Lower lobe of right lung (tissue), 2 donors: ENCODE measurements around the gene ATXN2L. TPM values are rescaled to one million over a fixed set of nuclear protein-coding genes. Genes with fewer than 3 reads are reported as not detected.
"Not testable (repeated sequence)": the region's sequence is repeated elsewhere in the genome, so short reads cannot be mapped to it uniquely, and the experiment has no call there.

Experiments used
- ATAC-seq, 2 donors: fragments of 200-7000 bp; cut with Tn5 transposase; one replicate each; pipeline ENCODE4 v1.9.1; 2020 to 2022; ENCODE audit warnings: mild to moderate bottlenecking in 2 of 2, moderate library complexity in 2 of 2
- DNase-seq: peaks from one replicate; pipeline ENCODE4 v3.0.0-alpha.2; 2020
- H3K27ac ChIP-seq: fragments of 200-600 bp; one replicate; pipeline ENCODE4 v1.8.0; 2022
- H3K27me3 ChIP-seq: fragments of 200-600 bp; one replicate; pipeline ENCODE4 v1.8.0; 2022; ENCODE audit warnings: low read depth
- H3K36me3 ChIP-seq: fragments of 200-600 bp; one replicate; pipeline ENCODE4 v1.8.0; 2022; ENCODE audit warnings: mild to moderate bottlenecking
- H3K4me1 ChIP-seq: fragments of 200-600 bp; one replicate; pipeline ENCODE4 v1.8.0; 2022
- H3K4me3 ChIP-seq: fragments of 200-600 bp; one replicate; pipeline ENCODE4 v1.8.0; 2022; ENCODE audit warnings: mild to moderate bottlenecking
- H3K9me3 ChIP-seq: fragments of 200-600 bp; one replicate; pipeline ENCODE4 v1.8.0; 2022
- intact Hi-C: fragments of 100-400 bp; cut with DNase I; formaldehyde crosslinking; loops from one replicate; pipeline ENCODE4 v1.11.0; 2022
- long read RNA-seq: library from polyadenylated mRNA; unstranded; transcript quantifications from one replicate; pipeline ENCODE4 v2.0.0, GENCODE V29; 2021
- total RNA-seq: library from RNA; stranded (reverse); fragmentation: NEBNext Ultra II Directional; extraction: Animal tissue kit (Norgen Biotek cat#: 25700); gene quantifications from one replicate; pipeline ENCODE4 v1.2.1, GENCODE V29; 2021
- TF ChIP-seq, protein P1 (sequence below): fragments of 200-600 bp; IDR thresholded peaks from one replicate; pipeline ENCODE4 v1.8.0; 2022; ENCODE audit warnings: antibody characterized with exemption, mild to moderate bottlenecking
- donor health status: DM: no; HTN: yes; CAD: no; lungs with severe emphysema.

Gene ATXN2L, protein sequence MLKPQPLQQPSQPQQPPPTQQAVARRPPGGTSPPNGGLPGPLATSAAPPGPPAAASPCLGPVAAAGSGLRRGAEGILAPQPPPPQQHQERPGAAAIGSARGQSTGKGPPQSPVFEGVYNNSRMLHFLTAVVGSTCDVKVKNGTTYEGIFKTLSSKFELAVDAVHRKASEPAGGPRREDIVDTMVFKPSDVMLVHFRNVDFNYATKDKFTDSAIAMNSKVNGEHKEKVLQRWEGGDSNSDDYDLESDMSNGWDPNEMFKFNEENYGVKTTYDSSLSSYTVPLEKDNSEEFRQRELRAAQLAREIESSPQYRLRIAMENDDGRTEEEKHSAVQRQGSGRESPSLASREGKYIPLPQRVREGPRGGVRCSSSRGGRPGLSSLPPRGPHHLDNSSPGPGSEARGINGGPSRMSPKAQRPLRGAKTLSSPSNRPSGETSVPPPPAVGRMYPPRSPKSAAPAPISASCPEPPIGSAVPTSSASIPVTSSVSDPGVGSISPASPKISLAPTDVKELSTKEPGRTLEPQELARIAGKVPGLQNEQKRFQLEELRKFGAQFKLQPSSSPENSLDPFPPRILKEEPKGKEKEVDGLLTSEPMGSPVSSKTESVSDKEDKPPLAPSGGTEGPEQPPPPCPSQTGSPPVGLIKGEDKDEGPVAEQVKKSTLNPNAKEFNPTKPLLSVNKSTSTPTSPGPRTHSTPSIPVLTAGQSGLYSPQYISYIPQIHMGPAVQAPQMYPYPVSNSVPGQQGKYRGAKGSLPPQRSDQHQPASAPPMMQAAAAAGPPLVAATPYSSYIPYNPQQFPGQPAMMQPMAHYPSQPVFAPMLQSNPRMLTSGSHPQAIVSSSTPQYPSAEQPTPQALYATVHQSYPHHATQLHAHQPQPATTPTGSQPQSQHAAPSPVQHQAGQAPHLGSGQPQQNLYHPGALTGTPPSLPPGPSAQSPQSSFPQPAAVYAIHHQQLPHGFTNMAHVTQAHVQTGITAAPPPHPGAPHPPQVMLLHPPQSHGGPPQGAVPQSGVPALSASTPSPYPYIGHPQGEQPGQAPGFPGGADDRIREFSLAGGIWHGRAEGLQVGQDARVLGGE
- 145 TPM for total RNA-seq
- long read RNA-seq, partial matches to known transcripts = 46 of 69 reads
- long read RNA-seq, other reads (novel, unspliced or antisense) = 21 of 69 reads

DNA sequence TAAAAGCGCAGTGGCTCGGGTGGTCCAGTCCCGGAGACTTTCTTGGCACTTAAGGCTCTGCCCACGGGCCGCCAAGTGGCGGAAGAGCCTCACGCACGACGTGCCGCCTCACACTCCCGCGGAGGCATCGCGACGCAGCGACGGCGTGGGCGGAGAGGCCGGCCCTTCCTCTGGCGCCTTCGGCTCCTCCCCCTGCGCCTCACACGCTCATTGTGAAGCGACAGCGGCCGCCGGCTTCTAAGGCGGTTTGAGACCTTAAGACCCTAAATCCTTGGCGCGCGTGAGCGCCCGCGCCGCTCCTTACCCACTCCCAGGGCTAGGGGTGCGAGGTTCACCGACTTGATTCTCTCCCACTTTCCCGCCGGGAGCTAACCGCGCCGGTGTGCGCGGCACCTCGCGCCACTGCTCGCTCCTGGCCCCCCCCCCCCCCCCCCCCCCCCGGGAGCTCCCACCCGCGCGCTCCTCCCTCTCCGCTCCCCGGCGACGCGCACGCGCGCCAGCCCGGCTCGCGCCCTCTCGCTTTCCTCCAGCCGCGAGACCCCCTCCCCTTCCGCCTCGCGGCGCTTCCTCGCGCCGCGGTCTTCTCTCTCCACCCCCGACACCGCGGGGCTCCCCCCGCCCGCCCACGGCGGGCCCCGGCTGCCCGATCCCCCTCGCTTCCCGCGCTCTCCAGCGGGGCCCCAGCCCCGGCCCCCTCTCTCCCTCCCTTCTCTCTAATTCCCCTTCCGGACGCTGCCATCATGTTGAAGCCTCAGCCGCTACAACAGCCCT lies at the start of gene ATXN2L:
TSS of gene ATXN2L (plus strand) at position 480 of the 771 bp plus-strand sequence. CDS start at position 741, 261 bp downstream.
- Histone ChIP-seq H3K9me3 (no peaks in the 10 kb centered on the region), H3K4me3 (peak within 1 kb of the TSS; percentile 100), H3K27me3 (no peaks in the 10 kb centered on the region), H3K4me1 (peaks cover 27% of the 10 kb centered on the region), H3K36me3 (peaks cover 31% of the 10 kb centered on the region), H3K27ac (peak within 1 kb of the TSS; percentile 100)
- intact Hi-C loops = no loop called here
- TF ChIP-seq, protein P1, sequence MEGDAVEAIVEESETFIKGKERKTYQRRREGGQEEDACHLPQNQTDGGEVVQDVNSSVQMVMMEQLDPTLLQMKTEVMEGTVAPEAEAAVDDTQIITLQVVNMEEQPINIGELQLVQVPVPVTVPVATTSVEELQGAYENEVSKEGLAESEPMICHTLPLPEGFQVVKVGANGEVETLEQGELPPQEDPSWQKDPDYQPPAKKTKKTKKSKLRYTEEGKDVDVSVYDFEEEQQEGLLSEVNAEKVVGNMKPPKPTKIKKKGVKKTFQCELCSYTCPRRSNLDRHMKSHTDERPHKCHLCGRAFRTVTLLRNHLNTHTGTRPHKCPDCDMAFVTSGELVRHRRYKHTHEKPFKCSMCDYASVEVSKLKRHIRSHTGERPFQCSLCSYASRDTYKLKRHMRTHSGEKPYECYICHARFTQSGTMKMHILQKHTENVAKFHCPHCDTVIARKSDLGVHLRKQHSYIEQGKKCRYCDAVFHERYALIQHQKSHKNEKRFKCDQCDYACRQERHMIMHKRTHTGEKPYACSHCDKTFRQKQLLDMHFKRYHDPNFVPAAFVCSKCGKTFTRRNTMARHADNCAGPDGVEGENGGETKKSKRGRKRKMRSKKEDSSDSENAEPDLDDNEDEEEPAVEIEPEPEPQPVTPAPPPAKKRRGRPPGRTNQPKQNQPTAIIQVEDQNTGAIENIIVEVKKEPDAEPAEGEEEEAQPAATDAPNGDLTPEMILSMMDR = peak; percentile 17
- ATAC-seq (peak; percentile 83 to 91), DNase-seq (peak; percentile 98)

DNA sequence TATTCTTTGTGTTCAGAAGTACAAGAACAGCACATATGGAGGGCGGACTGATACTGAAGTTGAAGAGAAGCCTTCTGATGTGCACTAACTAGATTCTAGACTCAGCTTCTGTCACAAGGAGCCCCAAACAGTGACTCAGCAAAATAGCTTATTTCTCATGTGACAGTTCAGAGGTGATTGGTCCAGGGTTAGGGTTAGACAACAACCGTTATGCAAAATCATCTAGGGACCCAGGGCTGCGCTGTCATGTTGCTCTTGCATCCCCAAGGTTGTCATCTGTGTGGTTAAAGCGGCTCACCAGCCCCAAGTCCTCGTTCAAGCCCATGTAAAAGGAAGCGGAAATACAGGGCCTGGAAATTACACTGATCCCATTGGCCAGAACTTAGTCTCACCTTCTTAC lies 41.1 kb upstream of the ATXN2L start:
- ATAC-seq, H3K4me3 ChIP-seq, H3K4me1 ChIP-seq, H3K9me3 ChIP-seq, H3K36me3 ChIP-seq, intact Hi-C loops, H3K27ac ChIP-seq, H3K27me3 ChIP-seq, DNase-seq: not testable (repeated sequence)

DNA sequence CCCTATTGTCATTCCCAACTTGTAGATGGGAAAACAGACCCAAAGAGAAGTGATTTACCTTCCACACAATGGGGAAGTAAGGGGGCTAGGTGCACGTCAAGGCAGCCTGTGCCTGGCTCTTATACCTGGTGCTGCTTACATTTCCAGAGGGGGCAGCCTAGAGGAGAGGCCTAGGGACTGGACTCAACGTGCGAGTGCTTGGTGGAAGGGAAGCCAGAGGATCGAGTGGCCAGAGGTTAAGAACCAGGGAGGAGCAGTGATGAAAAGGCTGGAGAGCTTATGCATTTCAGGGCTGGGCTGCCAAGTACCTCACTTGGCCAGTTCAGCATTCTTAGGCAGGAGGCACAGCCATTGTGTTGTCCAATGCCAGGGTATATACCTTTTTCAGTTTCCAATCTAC lies 40.4 kb upstream of the ATXN2L start:
- intact Hi-C loops = not testable (repeated sequence)
- peak; percentile 48 to 65 for ATAC-seq

DNA sequence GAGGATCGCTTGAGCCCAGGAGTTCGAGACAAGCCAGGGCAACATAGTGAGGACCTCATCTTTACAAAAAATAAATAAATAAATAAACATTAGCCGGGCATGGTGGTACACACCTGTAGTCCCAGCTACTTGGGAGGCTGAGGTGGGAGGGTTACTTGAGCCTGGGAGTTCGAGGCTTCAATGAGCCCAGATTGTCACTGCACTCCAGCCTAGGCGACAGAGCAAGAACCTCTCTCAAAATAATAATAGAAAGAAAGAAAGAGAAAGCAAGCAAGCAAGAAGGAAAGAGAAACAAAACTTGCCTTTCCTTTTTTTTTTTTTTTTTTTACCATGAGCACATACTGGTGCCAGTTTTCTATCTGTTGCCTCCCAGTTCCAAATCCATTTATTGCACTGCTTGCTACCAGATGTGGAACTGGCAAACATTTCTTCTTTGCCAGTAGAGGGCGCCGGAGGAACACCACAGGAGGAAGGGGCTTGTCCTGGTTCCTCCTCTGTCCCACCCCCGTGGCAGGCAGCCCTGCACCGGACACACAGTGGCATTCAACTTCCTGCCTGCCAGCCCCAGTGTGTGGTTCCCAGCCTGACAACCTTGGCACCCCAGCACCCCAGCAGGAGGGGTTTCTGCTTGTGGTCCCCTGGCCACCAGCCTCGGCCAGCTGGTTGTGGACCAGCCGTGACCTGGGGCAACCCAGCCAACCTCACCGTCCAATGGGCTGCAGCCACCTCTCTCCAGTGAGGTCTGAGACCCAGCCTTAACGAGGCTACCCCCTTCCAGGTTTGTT lies 20.4 kb upstream of the ATXN2L start:
- H3K4me1 ChIP-seq, H3K36me3 ChIP-seq, H3K9me3 ChIP-seq, H3K27ac ChIP-seq, H3K27me3 ChIP-seq, DNase-seq, intact Hi-C loops: not testable (repeated sequence)
- TF ChIP-seq, protein P1 = peak; percentile 46
- peak overlapping the region; percentile 30 for H3K4me3 ChIP-seq
- peak; percentile 93 to 96 for ATAC-seq

More for the DNA sequence above, 40.4 kb upstream of the ATXN2L start:
- H3K4me3 ChIP-seq, H3K27ac ChIP-seq, H3K9me3 ChIP-seq, H3K4me1 ChIP-seq, DNase-seq, H3K36me3 ChIP-seq, H3K27me3 ChIP-seq: not testable (repeated sequence)

DNA sequence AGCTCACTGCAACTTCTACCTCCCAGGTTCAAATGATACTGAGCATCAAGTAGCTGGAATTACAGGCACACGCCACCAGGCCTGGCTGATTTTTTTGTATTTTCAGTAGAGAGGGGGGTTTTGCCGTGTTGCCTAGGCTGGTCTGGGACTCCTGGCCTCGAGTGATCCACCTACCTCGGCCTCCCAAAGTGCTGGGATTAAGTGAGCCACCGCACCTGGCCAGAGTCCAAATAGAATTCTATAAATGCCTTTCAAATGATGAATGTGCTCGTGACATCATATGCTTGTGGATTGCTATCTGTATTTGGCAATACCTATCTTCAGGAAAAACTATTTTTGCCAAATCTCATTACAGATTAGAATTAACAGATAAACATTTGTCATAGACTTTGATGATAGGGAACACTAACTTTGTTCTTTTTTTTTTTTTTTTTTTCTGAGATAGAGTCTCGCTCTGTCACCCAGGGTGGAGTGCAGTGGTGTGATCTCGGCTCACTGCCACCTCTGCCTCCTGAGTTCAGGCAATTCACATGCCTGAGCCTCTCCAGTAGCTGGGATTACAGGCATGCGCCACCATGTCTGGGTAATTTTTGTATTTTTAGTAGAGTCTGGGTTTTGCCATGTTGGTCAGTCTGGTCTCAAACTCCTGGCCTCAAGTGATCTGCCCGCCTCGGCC lies 15.2 kb upstream of the ATXN2L start:
- H3K36me3 ChIP-seq, H3K9me3 ChIP-seq, H3K27me3 ChIP-seq, H3K4me1 ChIP-seq, intact Hi-C loops, H3K27ac ChIP-seq, DNase-seq, H3K4me3 ChIP-seq: not testable (repeated sequence)
- peak in 1 of 2 donors; percentile 55 for ATAC-seq

DNA sequence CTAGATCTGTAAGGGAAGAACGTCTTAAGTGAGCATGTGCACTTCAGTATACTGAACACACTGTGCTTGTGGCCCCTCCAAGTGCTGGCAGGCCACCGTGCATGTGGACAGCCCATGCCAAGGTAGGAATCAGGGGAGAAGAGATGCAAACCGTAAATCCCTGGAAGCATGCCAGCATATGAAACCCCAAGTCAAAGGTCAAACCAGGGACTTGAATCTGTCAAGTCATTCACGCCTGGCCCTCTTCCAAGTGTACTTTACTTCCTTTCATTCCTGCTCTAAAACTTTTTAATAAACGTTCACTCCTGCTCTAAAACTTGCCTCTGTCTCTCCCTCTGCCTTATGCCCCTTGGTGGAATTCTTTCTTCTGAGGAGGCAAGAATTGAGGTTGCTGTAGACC lies 2.8 kb upstream of the ATXN2L start:
- H3K27ac ChIP-seq = no peak overlapping the region
- no peaks in the 10 kb centered on the region for H3K9me3 ChIP-seq
- H3K36me3 ChIP-seq = peaks cover 4% of the 10 kb centered on the region
- H3K27me3 ChIP-seq = no peaks in the 10 kb centered on the region
- H3K4me3 ChIP-seq = no peak overlapping the region
- DNase-seq (no peak), ATAC-seq (no peak)
- H3K4me1 ChIP-seq = peaks cover 14% of the 10 kb centered on the region
- TF ChIP-seq, protein P1 = no peak
- intact Hi-C loops = no loop called here

DNA sequence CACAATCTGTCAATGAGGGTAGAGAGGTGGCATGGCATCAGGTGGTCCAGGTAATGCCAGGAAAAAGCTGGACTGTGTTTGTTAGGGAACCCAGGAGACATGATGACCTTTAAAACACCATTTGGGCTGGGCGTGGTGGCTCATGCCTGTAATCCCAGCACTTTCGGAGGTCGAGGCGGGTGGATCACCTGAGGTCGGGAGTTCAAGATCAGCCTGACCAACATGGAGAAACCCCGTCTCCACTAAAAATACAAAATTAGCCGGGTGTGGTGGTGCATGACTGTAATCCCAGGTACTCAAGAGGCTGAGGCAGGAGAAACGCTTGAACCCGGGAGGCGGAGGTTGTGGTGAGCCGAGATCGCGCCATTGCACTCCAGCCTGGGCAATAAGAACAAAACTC lies 2.3 kb upstream of the ATXN2L start:
- H3K27me3 ChIP-seq, ATAC-seq, H3K27ac ChIP-seq, DNase-seq, H3K4me3 ChIP-seq, H3K36me3 ChIP-seq, intact Hi-C loops, H3K9me3 ChIP-seq: not testable (repeated sequence)
- peaks cover 19% of the 10 kb centered on the region for H3K4me1 ChIP-seq
